Stomach (tissue), 9 donors: ENCODE data around the gene MT1F. TPM values are rescaled to one million over a fixed set of nuclear protein-coding genes. Genes with fewer than 3 reads are reported as not detected.

Experiments
- DNase-seq, 2 donors: peaks; one replicate each; pipeline versions ENCODE4 v3.0.0 to v3.0.0-alpha.2; 2013 to 2019
- H3K27ac ChIP-seq, 5 donors: fragments of 200-600 bp in 4 of 5; sonication (generic) in 4 of 5; one replicate each; pipeline ENCODE4 v1.5.1; 2013 to 2019; ENCODE audit warnings: mild to moderate bottlenecking in 1 of 5, moderate library complexity in 1 of 5
- H3K27me3 ChIP-seq, 3 donors: fragments of 200-600 bp; sonication (generic); one replicate each; pipeline ENCODE4 v1.5.1; 2017 to 2019; ENCODE audit warnings: mixed run types in 1 of 3
- H3K36me3 ChIP-seq, 4 donors: fragments of 200-600 bp; sonication (generic); 1 replicate in 3 of 4; 2 replicates in 1 of 4; pipeline ENCODE4 v1.5.1; 2016 to 2019
- H3K4me1 ChIP-seq, 4 donors: fragments of 200-600 bp; sonication (generic); one replicate each; pipeline ENCODE4 v1.5.1; 2016 to 2019
- H3K4me3 ChIP-seq, 4 donors: fragments of 200-600 bp; sonication (generic) in 3 of 4; one replicate each; pipeline ENCODE4 v1.5.1; 2016 to 2019; ENCODE audit warnings: mild to moderate bottlenecking in 1 of 4
- H3K9me3 ChIP-seq, 4 donors: fragments of 200-600 bp; sonication (generic); one replicate each; pipeline ENCODE4 v1.5.1; 2016 to 2019
- CTCF ChIP-seq, 7 experiments: fragments of 450-650 bp in 4 of 7; fragments of 200-600 bp in 3 of 7; sonication (generic) in 3 of 7; IDR thresholded peaks; one replicate each; pipeline ENCODE4 v1.5.1; 2016 to 2019; ENCODE audit warnings: antibody characterized with exemption in 7 of 7, control low read depth in 2 of 7, mild to moderate bottlenecking in 1 of 7
- EP300 ChIP-seq: sonication (generic); formaldehyde crosslinking; IDR thresholded peaks from one replicate; pipeline ENCODE4 v1.6.1; 2017; ENCODE audit warnings: antibody characterized with exemption
- POLR2A ChIP-seq, 4 donors: fragments of 450-650 bp; IDR thresholded peaks; one replicate each; pipeline ENCODE4 v1.6.1; 2016; ENCODE audit warnings: antibody characterized with exemption in 4 of 4, control low read depth in 2 of 4, mild to moderate bottlenecking in 1 of 4, moderate library complexity in 1 of 4
- POLR2AphosphoS5 ChIP-seq, 3 donors: sonication (generic); formaldehyde crosslinking; IDR thresholded peaks; one replicate each; pipeline ENCODE4 v1.6.1; 2016; ENCODE audit warnings: antibody characterized with exemption in 3 of 3
- WGBS, 5 donors: extraction: QIAGEN DNeasy Blood & Tissue Kit in 3 of 5; methylation state at CpG; one replicate each; pipeline versions ENCODE4 v1.1.5 to v1.1.7; 2013 to 2018; 5-methylcytosine and 5-hydroxymethylcytosine counted together
- intact Hi-C: fragments of 100-400 bp; cut with DNase I; formaldehyde crosslinking; loops from one replicate; pipeline ENCODE4 v1.15.1; 2023; ENCODE audit warnings: low total_unique reads
- polyA plus RNA-seq, 3 donors: library from polyadenylated mRNA; stranded (reverse); fragments of 200-250 nt; gene quantifications; one replicate each; pipeline ENCODE4 v1.2.3, GENCODE V29; 2013
- total RNA-seq, 5 donors: library from RNA; depleted of rRNA; stranded (reverse); fragments of >200 nt; gene quantifications; one replicate each; pipeline versions ENCODE4 v1.1.0 to v1.2.3, GENCODE V29; 2014 to 2016
- donor health status: healthy with polysubstance abuse.
- donor health status: Bipolar disorder and iron deficiency.
- donor health status: healthy.

Gene MT1F
- total and polyA plus RNA-seq, 8 donors: 7.5 to 225 (median 80.2) TPM; not detected in 2

- DNase-seq: no peak
- 56 to 77% (median 61%) methylated on average over 4 of the region's 4 CpGs for WGBS, 5 donors
- Histone ChIP-seq H3K4me3 (peak overlapping the region in 2 of 4 donors; percentile 56 to 69), H3K9me3 (peaks cover 0 to 11% (median 0%) of the 10 kb centered on the region in 4 donors), H3K4me1 (peaks cover 18 to 40% (median 38%) of the 10 kb centered on the region in 4 donors), H3K36me3 (peaks cover 0 to 11% (median 0%) of the 10 kb centered on the region in 4 donors), H3K27me3 (no peaks in the 10 kb centered on the region), H3K27ac (peak overlapping the region; percentile 32 to 86 (median 86))
- TF ChIP-seq POLR2A (IDR thresholded peaks at IDR 0.05) (no peak), POLR2AphosphoS5 (IDR thresholded peaks at IDR 0.05) (peak; percentile 13 to 29 (median 13)), CTCF (IDR thresholded peaks at IDR 0.05) (no peak)
- intact Hi-C loops: no loop called here
These were observed 27.3 kb downstream of the MT1F start for GRCh38 chr16:56684926-56685590.

- 90 to 98% (median 96%) methylated on average over 7 of the region's 7 CpGs for WGBS, 5 donors
- intact Hi-C loops: no loop called here
- no peak for DNase-seq
- Histone ChIP-seq H3K4me3 (no peak overlapping the region), H3K4me1 (peaks cover 18 to 34% (median 31%) of the 10 kb centered on the region in 4 donors), H3K9me3 (peaks cover 0 to 11% (median 0%) of the 10 kb centered on the region in 4 donors), H3K36me3 (peaks cover 0 to 11% (median 0%) of the 10 kb centered on the region in 4 donors), H3K27me3 (no peaks in the 10 kb centered on the region), H3K27ac (no peak overlapping the region)
- no peak for TF ChIP-seq POLR2AphosphoS5 (IDR thresholded peaks at IDR 0.05)
- no peak for TF ChIP-seq POLR2A (IDR thresholded peaks at IDR 0.05)
- no peak for TF ChIP-seq CTCF (IDR thresholded peaks at IDR 0.05)
- no peak for TF ChIP-seq EP300
These were observed 29.0 kb downstream of the MT1F start for GRCh38 chr16:56686758-56687157.

GRCh38 chr16:56688762-56689161, 31.0 kb downstream of the MT1F start:
- peak overlapping the region in 1 of 5 donors; percentile 1 for H3K27ac ChIP-seq
- no peaks in the 10 kb centered on the region for H3K27me3 ChIP-seq
- H3K36me3 ChIP-seq: peaks cover 0 to 11% (median 0%) of the 10 kb centered on the region in 4 donors
- peaks cover 5 to 20% (median 17%) of the 10 kb centered on the region in 4 donors for H3K4me1 ChIP-seq
- no peak overlapping the region for H3K4me3 ChIP-seq
- DNase-seq: no peak
- peaks cover 0 to 11% (median 0%) of the 10 kb centered on the region in 4 donors for H3K9me3 ChIP-seq
- WGBS, 5 donors: 33 to 61% (median 38%) methylated on average over 1 of the region's 1 CpG
- TF ChIP-seq POLR2AphosphoS5 (IDR thresholded peaks at IDR 0.05) (no peak), EP300 (no peak), POLR2A (IDR thresholded peaks at IDR 0.05) (no peak), CTCF (IDR thresholded peaks at IDR 0.05) (no peak)
- intact Hi-C loops: no loop called here

GRCh38 chr16:56689171-56689570, 31.4 kb downstream of the MT1F start:
- intact Hi-C loops: no loop called here
- H3K9me3 ChIP-seq: peaks cover 0 to 11% (median 0%) of the 10 kb centered on the region in 4 donors
- peak overlapping the region in 1 of 5 donors; percentile 1 for H3K27ac ChIP-seq
- TF ChIP-seq POLR2AphosphoS5 (IDR thresholded peaks at IDR 0.05) (no peak), POLR2A (IDR thresholded peaks at IDR 0.05) (no peak), EP300 (no peak), CTCF (IDR thresholded peaks at IDR 0.05) (no peak)
- no peak for DNase-seq
- H3K4me1 ChIP-seq: peaks cover 1 to 16% (median 13%) of the 10 kb centered on the region in 4 donors
- H3K27me3 ChIP-seq: no peaks in the 10 kb centered on the region
- 47 to 69% (median 56%) methylated on average over 3 of the region's 3 CpGs for WGBS, 5 donors
- H3K36me3 ChIP-seq: peaks cover 0 to 11% (median 0%) of the 10 kb centered on the region in 4 donors
- H3K4me3 ChIP-seq: no peak overlapping the region
